H1 (cell line): ENCODE results near the gene LGALS16. TPM values are rescaled to one million over a fixed set of nuclear protein-coding genes. Genes with fewer than 3 reads are reported as not detected.

Experiments
- CTCF ChIA-PET: fragments of 300-600 bp; sonication (Branson Sonifier 250); formaldehyde crosslinking; loops from one replicate; lab custom pipeline; 2021; ENCODE audit not compliant: partially characterized antibody; lab: Charles Lee
- POLR2A ChIA-PET: fragments of 300-600 bp; sonication (Branson Sonifier 250); formaldehyde crosslinking; loops from one replicate; lab custom pipeline; 2021; ENCODE audit warnings: inconsistent platforms; ENCODE audit not compliant: partially characterized antibody; lab: Charles Lee
- DNase-seq, 2 experiments: peaks; one replicate each; pipeline versions ENCODE4 v3.0.0 to v3.0.0-alpha.2; 2010 to 2022; ENCODE audit warnings: low spot score in 2 of 2, low read depth in 1 of 2, mixed read lengths in 1 of 2
- FAIRE-seq: peaks from 2 replicates; lab custom pipeline; 2011; peaks lifted over from hg19 to GRCh38; lab: Jason Lieb, UNC
- H2AFZ ChIP-seq: 2 replicates; pipeline ENCODE4 v1.8.1; 2012; ENCODE audit warnings: low read length, inconsistent platforms
- H2AK5ac ChIP-seq: 2 replicates; pipeline ENCODE4 v1.6.1; 2013; ENCODE audit warnings: low read depth, low read length
- H2BK120ac ChIP-seq: replicated peaks from 2 replicates; pipeline ENCODE3; 2013; ENCODE audit warnings: low read depth, low read length, inconsistent platforms
- H2BK12ac ChIP-seq: 2 replicates; pipeline ENCODE4 v1.6.1; 2013; ENCODE audit warnings: low read depth, low read length
- H2BK15ac ChIP-seq: 2 replicates; pipeline ENCODE4 v1.6.1; 2013; ENCODE audit warnings: low read length
- H2BK20ac ChIP-seq: 2 replicates; pipeline ENCODE4 v1.6.1; 2013; ENCODE audit warnings: low read length
- H2BK5ac ChIP-seq: 2 replicates; pipeline ENCODE4 v1.6.1; 2013; ENCODE audit warnings: low read depth, low read length
- H3K14ac ChIP-seq: 2 replicates; pipeline ENCODE4 v1.6.1; 2013; ENCODE audit warnings: inconsistent platforms; ENCODE audit not compliant: insufficient read length
- H3K18ac ChIP-seq: 2 replicates; pipeline ENCODE4 v1.6.1; 2013; ENCODE audit warnings: low read length; ENCODE audit errors: extremely low read depth
- H3K23ac ChIP-seq: 2 replicates; pipeline ENCODE4 v1.6.1; 2013; ENCODE audit warnings: inconsistent platforms; ENCODE audit not compliant: insufficient read length
- H3K23me2 ChIP-seq: 2 replicates; pipeline ENCODE4 v1.6.1; 2013; ENCODE audit warnings: low read depth, low read length
- H3K27ac ChIP-seq: 2 replicates; pipeline ENCODE4 v1.6.1; 2011; ENCODE audit warnings: low read depth, low read length, inconsistent platforms
- H3K27me3 ChIP-seq, 4 experiments: replicated peaks in 1 of 4; 1 replicate in 1 of 4; 2 replicates in 3 of 4; pipeline versions ENCODE4 v1.6.1 to v1.8.1; 2011 to 2013; ENCODE audit warnings: low read length in 3 of 4, mild to moderate bottlenecking in 3 of 4, inconsistent platforms in 2 of 4, mixed read lengths in 2 of 4, moderate library complexity in 1 of 4; ENCODE audit not compliant: control insufficient read depth in 3 of 4, insufficient read depth in 3 of 4; ENCODE audit errors: extremely low read depth in 1 of 4
- H3K36me3 ChIP-seq, 4 experiments: 2 replicates each; pipeline versions ENCODE4 v1.6.1 to v1.8.1; 2011 to 2013; ENCODE audit warnings: mild to moderate bottlenecking in 4 of 4, low read length in 3 of 4, moderate library complexity in 2 of 4, control low read depth in 1 of 4, inconsistent platforms in 1 of 4; ENCODE audit not compliant: insufficient read depth in 4 of 4, control insufficient read depth in 2 of 4
- H3K4ac ChIP-seq: replicated peaks from 2 replicates; pipeline ENCODE3; 2013; ENCODE audit warnings: low read length, low read depth, mixed read lengths, inconsistent platforms; ENCODE audit not compliant: insufficient read length
- H3K4me1 ChIP-seq, 4 experiments: replicated peaks in 1 of 4; 1 replicate in 1 of 4; 2 replicates in 3 of 4; pipeline versions ENCODE4 v1.6.1 to v1.8.1; 2011 to 2013; ENCODE audit warnings: low read length in 3 of 4, inconsistent platforms in 2 of 4, mixed read lengths in 1 of 4; ENCODE audit not compliant: insufficient read depth in 4 of 4, control insufficient read depth in 3 of 4
- H3K4me2 ChIP-seq, 2 experiments: 2 replicates each; pipeline versions ENCODE4 v1.6.1 to v1.8.1; 2011 to 2013; ENCODE audit warnings: low read depth in 2 of 2, low read length in 2 of 2, control low read depth in 1 of 2, inconsistent platforms in 1 of 2, mild to moderate bottlenecking in 1 of 2; ENCODE audit not compliant: insufficient read depth in 1 of 2
- H3K4me3 ChIP-seq, 4 experiments: fragments of 200-600, 300-600 bp in 1 of 4; sonication (generic), shearing (Covaris generic), sonication (Bioruptor Twin) in 1 of 4; 2 replicates each; pipeline versions ENCODE4 v1.5.1 to v1.8.1; 2011 to 2016; ENCODE audit warnings: low read length in 4 of 4, low read depth in 3 of 4, control low read depth in 2 of 4, inconsistent platforms in 2 of 4, mild to moderate bottlenecking in 2 of 4, mixed read lengths in 1 of 4, moderate library complexity in 1 of 4; ENCODE audit not compliant: insufficient read depth in 2 of 4; ENCODE audit errors: extremely low read depth in 1 of 4
- H3K56ac ChIP-seq: replicated peaks from 2 replicates; pipeline ENCODE3; 2013; ENCODE audit warnings: low read depth, mild to moderate bottlenecking, mixed read lengths, low read length, inconsistent platforms; ENCODE audit not compliant: insufficient read length
- H3K79me1 ChIP-seq: 2 replicates; pipeline ENCODE4 v1.6.1; 2013; ENCODE audit warnings: low read depth, low read length, control low read depth
- H3K79me2 ChIP-seq, 2 experiments: 2 replicates each; pipeline versions ENCODE4 v1.6.1 to v1.8.1; 2012 to 2013; ENCODE audit warnings: low read length in 2 of 2, mild to moderate bottlenecking in 2 of 2, inconsistent platforms in 1 of 2; ENCODE audit not compliant: insufficient read depth in 2 of 2, control insufficient read depth in 1 of 2
- H3K9ac ChIP-seq, 4 experiments: replicated peaks in 1 of 4; 1 replicate in 1 of 4; 2 replicates in 3 of 4; pipeline versions ENCODE4 v1.6.1 to v1.8.1; 2011 to 2013; ENCODE audit warnings: low read depth in 3 of 4, low read length in 3 of 4, control low read depth in 2 of 4, mild to moderate bottlenecking in 2 of 4, moderate library complexity in 2 of 4, inconsistent platforms in 1 of 4; ENCODE audit errors: extremely low read depth in 1 of 4
- H3K9me3 ChIP-seq, 2 experiments: 2 replicates each; pipeline versions ENCODE4 v1.6.1 to v1.8.1; 2012 to 2013; ENCODE audit warnings: mild to moderate bottlenecking in 2 of 2, moderate library complexity in 2 of 2, control low read depth in 1 of 2, inconsistent platforms in 1 of 2, low read depth in 1 of 2, low read length in 1 of 2, mixed read lengths in 1 of 2; ENCODE audit not compliant: insufficient read depth in 2 of 2
- H4K20me1 ChIP-seq, 2 experiments: replicated peaks in 1 of 2; 2 replicates each; pipeline versions ENCODE3 to v1.8.1; 2011 to 2013; ENCODE audit warnings: inconsistent platforms in 2 of 2, low read length in 2 of 2, mild to moderate bottlenecking in 1 of 2; ENCODE audit not compliant: insufficient read depth in 2 of 2, control insufficient read depth in 1 of 2
- H4K5ac ChIP-seq: 2 replicates; pipeline ENCODE4 v1.6.1; 2013; ENCODE audit warnings: low read length, low read depth, mixed read lengths, inconsistent platforms; ENCODE audit not compliant: insufficient read length
- H4K8ac ChIP-seq: 2 replicates; pipeline ENCODE4 v1.8.0; 2013; ENCODE audit warnings: mild to moderate bottlenecking, moderate library complexity, low read length, inconsistent platforms; ENCODE audit not compliant: insufficient read depth; ENCODE audit errors: extremely low read depth
- H4K91ac ChIP-seq: replicated peaks from 2 replicates; pipeline ENCODE3; 2013; ENCODE audit warnings: low read length, mixed read lengths, inconsistent platforms; ENCODE audit not compliant: insufficient read length
- ATF3 ChIP-seq: IDR thresholded peaks from 2 replicates; pipeline ENCODE4 v1.6.1; 2011; ENCODE audit warnings: low read depth, mild to moderate bottlenecking, low read length; ENCODE audit not compliant: insufficient read depth
- CEBPB ChIP-seq: IDR thresholded peaks from 2 replicates; pipeline ENCODE4 v1.6.1; 2012; ENCODE audit warnings: low read depth, low read length
- CHD1 ChIP-seq: IDR thresholded peaks from 2 replicates; pipeline ENCODE4 v1.6.1; 2012; ENCODE audit warnings: low read depth, low read length, improper control_type of control experiment
- JUN ChIP-seq: IDR thresholded peaks from 2 replicates; pipeline ENCODE4 v1.6.1; 2011; ENCODE audit warnings: low read depth, mild to moderate bottlenecking, improper control_type of control experiment, low read length
- KDM4A ChIP-seq: IDR thresholded peaks from one replicate; pipeline ENCODE4 v1.7.1; 2012; ENCODE audit warnings: low read depth, mild to moderate bottlenecking, moderate library complexity, low read length, inconsistent platforms; ENCODE audit not compliant: severe bottlenecking
- NANOG ChIP-seq: IDR thresholded peaks from 2 replicates; pipeline ENCODE4 v1.6.1; 2011; ENCODE audit warnings: low read length, low read depth, mild to moderate bottlenecking, inconsistent platforms; ENCODE audit not compliant: insufficient read depth, poor library complexity, severe bottlenecking
- SAP30 ChIP-seq: fragments of 300-600 bp; sonication (generic); IDR thresholded peaks from 2 replicates; pipeline ENCODE4 v1.7.1; 2012; ENCODE audit warnings: low read length, moderate library complexity, mild to moderate bottlenecking, inconsistent platforms; ENCODE audit not compliant: insufficient read depth, insufficient replicate concordance
- SIN3A ChIP-seq, 2 experiments: IDR thresholded peaks in 1 of 2; conservative IDR thresholded peaks in 1 of 2; 2 replicates each; pipeline ENCODE4 v1.6.1; 2011 to 2012; ENCODE audit warnings: low read length in 2 of 2, improper control_type of control experiment in 1 of 2, low read depth in 1 of 2, mild to moderate bottlenecking in 1 of 2
- SIX5 ChIP-seq: IDR thresholded peaks from 2 replicates; pipeline ENCODE4 v1.6.1; 2011; ENCODE audit warnings: mild to moderate bottlenecking, low read depth, low read length
- TAF1 ChIP-seq: IDR thresholded peaks from 2 replicates; pipeline ENCODE4 v1.6.1; 2011; ENCODE audit warnings: mild to moderate bottlenecking, low read depth, low read length
- TAF7 ChIP-seq: optimal IDR thresholded peaks from 2 replicates; pipeline ENCODE3; 2011; ENCODE audit warnings: low read depth, mild to moderate bottlenecking, inconsistent platforms, low read length, moderate library complexity, borderline replicate concordance
- USF2 ChIP-seq: IDR thresholded peaks from 2 replicates; pipeline ENCODE4 v1.6.1; 2011; ENCODE audit warnings: low read length, improper control_type of control experiment
- YY1 ChIP-seq: IDR thresholded peaks from 2 replicates; pipeline ENCODE4 v1.6.1; 2011; ENCODE audit warnings: low read depth, mild to moderate bottlenecking, low read length
- WGBS, 2 experiments: shearing (Covaris generic) in 1 of 2; methylation state at CpG; one replicate each; pipeline versions ENCODE4 v1.1.6 to v1.1.7; 2013 to 2015; ENCODE audit warnings: low lambda C conversion rate in 2 of 2, mixed read lengths in 2 of 2, inconsistent platforms in 1 of 2, low coverage in 1 of 2, missing lambda C conversion rate in 1 of 2; ENCODE audit not compliant: insufficient replicate concordance in 2 of 2, insufficient coverage in 1 of 2, insufficient read length in 1 of 2; ENCODE audit errors: extremely low coverage in 1 of 2, missing lambda C conversion rate in 1 of 2; 5-methylcytosine and 5-hydroxymethylcytosine counted together
- polyA plus RNA-seq, 7 experiments: library from polyadenylated mRNA; depleted of rRNA in 3 of 7; stranded (reverse) in 5 of 7; unstranded in 2 of 7; fragments of >200 nt in 5 of 7; fragments of 200-250 nt in 2 of 7; gene quantifications; 1 replicate in 5 of 7; 2 replicates in 1 of 7; 4 replicates in 1 of 7; pipeline versions ENCODE4 v1.2.1 to v1.2.3, GENCODE V29; 2011 to 2013; ENCODE audit warnings: missing spikeins in 2 of 7, mixed read lengths in 2 of 7
- total RNA-seq: library from RNA; stranded (reverse); fragmentation: NEBNext Ultra II Directional; extraction: Animal tissue kit (Norgen Biotek cat#: 25700); gene quantifications from 2 replicates; pipeline ENCODE4 v1.2.1, GENCODE V29; 2021

LGALS16 gene
- total and polyA plus RNA-seq, 2 of the 8 experiments (the other 6 are each of a cell fraction or from before 2014, with no cell fraction given) = not detected

GRCh38 chr19:39660661-39661060 lies 4.9 kb downstream of the LGALS16 start:
- no peak overlapping the region for H3K56ac ChIP-seq
- no peaks in the 10 kb centered on the region for H3K23me2 ChIP-seq
- no peak overlapping the region for H4K5ac ChIP-seq
- no peak overlapping the region for H3K4me3 ChIP-seq
- H3K27me3 ChIP-seq = no peaks in the 10 kb centered on the region
- H3K4me1 ChIP-seq = no peaks in the 10 kb centered on the region
- H3K9me3 ChIP-seq = peaks cover 0 to 8% of the 10 kb centered on the region in 2 experiments; a peak in 1 of 4 replicates
- no peak overlapping the region for H2AFZ ChIP-seq
- H3K79me1 ChIP-seq = no peaks in the 10 kb centered on the region
- 78% methylated on average over 4 of the region's 4 CpGs; no CpG with 5 or more reads in 1 of the 2 experiments for WGBS, 2 experiments
- no peak overlapping the region for H3K23ac ChIP-seq
- no peak overlapping the region for H2BK15ac ChIP-seq
- H3K14ac ChIP-seq = no peak overlapping the region
- H3K18ac ChIP-seq = no peak overlapping the region
- CTCF ChIA-PET = interaction anchor here (1.6 kb wide), 1 partner anchor 109 kb away, joined by 5 read pairs; no protein-coding TSS in a partner anchor
- no peak overlapping the region for H2AK5ac ChIP-seq
- H4K20me1 ChIP-seq = no peaks in the 10 kb centered on the region
- no peak overlapping the region for H3K4me2 ChIP-seq
- no peak overlapping the region for H3K27ac ChIP-seq
- no peak overlapping the region for H3K9ac ChIP-seq
- no peaks in the 10 kb centered on the region for H3K36me3 ChIP-seq
- H2BK120ac ChIP-seq = no peak overlapping the region
- H4K91ac ChIP-seq = no peak overlapping the region
- DNase-seq (no peak), FAIRE-seq (no peak)
- no peak overlapping the region for H4K8ac ChIP-seq
- H2BK12ac ChIP-seq = no peak overlapping the region
- H3K79me2 ChIP-seq = no peaks in the 10 kb centered on the region
- no peak overlapping the region for H3K4ac ChIP-seq
- H2BK5ac ChIP-seq = no peak overlapping the region
- POLR2A ChIA-PET = no interaction called here
- no peak overlapping the region for H2BK20ac ChIP-seq
- TF ChIP-seq CHD1 (no peak), ATF3 (no peak), SIX5 (no peak), CEBPB (no peak), KDM4A (no peak), NANOG (no peak), TAF7 (no peak), SIN3A (conservative IDR thresholded peaks at IDR 0.05 in 1 of 2, IDR thresholded peaks at IDR 0.05 in 1 of 2; ENCODE audit: low read depth in 1 of 2, low read length in 2 of 2) (no peak), JUN (no peak), TAF1 (no peak), SAP30 (no peak), USF2 (no peak), YY1 (no peak)
